ENCODE data around the gene HOXA10. TPM values are rescaled to one million over a fixed set of nuclear protein-coding genes. Genes with fewer than 3 reads are reported as not detected.

The HOXA10 gene
- total RNA-seq, 3 donors from 2014 or later = 2.3 to 21.1 (median 5.2) TPM

DNA sequence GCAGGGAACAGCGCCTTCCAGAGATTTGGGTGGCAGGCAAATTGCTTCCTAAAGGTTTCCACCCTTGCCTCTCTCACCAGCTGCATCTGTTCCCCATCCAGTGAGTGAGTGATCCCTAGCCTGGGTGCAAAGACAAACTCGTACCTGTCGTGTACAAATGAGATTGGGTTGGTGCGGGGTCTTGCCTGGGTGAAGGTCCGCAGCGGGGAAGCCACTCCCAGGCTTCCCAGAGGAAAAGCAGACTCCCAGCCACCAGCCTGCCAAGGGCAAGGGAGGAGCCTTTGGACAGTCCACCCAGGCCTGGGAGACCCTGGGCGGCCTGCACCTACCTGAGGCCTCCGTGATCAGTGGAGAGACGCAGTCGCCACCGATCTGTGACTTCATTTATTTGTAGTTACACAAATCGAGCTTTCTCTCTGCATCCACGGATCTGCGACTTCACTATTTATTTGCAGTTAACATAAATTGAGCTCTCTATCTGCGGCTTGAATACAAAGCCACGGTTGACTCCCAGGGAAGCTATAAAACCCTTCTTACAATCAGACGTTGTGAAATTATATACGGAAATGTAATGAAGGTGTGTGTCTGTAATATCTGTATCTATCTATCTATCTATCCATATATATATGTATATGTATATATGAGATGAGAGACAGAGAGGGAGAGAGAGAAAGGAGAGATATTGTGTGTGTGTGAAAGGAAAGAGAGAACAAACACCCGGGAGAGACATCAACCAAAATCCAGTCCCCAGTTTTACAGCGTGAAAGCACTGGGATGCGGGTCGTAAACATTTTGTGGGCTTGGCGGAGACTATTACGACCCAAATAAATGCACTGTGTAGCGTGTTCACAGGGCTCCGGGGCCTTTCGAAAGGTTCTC, 14.6 kb downstream of the HOXA10 start:
- peak overlapping the region; percentile 91 to 96 for H3K27ac ChIP-seq
- intact Hi-C loops (cut with DNase I; ENCODE audit: low total_unique reads) = loop anchor here (5.0 to 10.0 kb wide), 2 partner anchors 792 to 955 kb away; partner anchors contain the start of genes CBX3 and HNRNPA2B1
- peak in 1 of 2 donors; percentile 45 for DNase-seq (ENCODE audit: low spot score in 2 of 2)
- no peaks in the 10 kb centered on the region for H3K36me3 ChIP-seq
- H3K4me3 ChIP-seq = peak overlapping the region in 2 of 3 donors; percentile 65 to 85
- no peaks in the 10 kb centered on the region for H3K9me3 ChIP-seq
- H3K27me3 ChIP-seq = peaks cover 3 to 26% of the 10 kb centered on the region in 2 donors
- TF ChIP-seq POLR2A (IDR thresholded peaks at IDR 0.05) (no peak), POLR2AphosphoS5 (IDR thresholded peaks at IDR 0.05) (no peak)
- TF ChIP-seq, protein P1, sequence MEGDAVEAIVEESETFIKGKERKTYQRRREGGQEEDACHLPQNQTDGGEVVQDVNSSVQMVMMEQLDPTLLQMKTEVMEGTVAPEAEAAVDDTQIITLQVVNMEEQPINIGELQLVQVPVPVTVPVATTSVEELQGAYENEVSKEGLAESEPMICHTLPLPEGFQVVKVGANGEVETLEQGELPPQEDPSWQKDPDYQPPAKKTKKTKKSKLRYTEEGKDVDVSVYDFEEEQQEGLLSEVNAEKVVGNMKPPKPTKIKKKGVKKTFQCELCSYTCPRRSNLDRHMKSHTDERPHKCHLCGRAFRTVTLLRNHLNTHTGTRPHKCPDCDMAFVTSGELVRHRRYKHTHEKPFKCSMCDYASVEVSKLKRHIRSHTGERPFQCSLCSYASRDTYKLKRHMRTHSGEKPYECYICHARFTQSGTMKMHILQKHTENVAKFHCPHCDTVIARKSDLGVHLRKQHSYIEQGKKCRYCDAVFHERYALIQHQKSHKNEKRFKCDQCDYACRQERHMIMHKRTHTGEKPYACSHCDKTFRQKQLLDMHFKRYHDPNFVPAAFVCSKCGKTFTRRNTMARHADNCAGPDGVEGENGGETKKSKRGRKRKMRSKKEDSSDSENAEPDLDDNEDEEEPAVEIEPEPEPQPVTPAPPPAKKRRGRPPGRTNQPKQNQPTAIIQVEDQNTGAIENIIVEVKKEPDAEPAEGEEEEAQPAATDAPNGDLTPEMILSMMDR (IDR thresholded peaks at IDR 0.05) = no peak
- peaks cover 3 to 5% of the 10 kb centered on the region in 2 donors for H3K4me1 ChIP-seq

DNA sequence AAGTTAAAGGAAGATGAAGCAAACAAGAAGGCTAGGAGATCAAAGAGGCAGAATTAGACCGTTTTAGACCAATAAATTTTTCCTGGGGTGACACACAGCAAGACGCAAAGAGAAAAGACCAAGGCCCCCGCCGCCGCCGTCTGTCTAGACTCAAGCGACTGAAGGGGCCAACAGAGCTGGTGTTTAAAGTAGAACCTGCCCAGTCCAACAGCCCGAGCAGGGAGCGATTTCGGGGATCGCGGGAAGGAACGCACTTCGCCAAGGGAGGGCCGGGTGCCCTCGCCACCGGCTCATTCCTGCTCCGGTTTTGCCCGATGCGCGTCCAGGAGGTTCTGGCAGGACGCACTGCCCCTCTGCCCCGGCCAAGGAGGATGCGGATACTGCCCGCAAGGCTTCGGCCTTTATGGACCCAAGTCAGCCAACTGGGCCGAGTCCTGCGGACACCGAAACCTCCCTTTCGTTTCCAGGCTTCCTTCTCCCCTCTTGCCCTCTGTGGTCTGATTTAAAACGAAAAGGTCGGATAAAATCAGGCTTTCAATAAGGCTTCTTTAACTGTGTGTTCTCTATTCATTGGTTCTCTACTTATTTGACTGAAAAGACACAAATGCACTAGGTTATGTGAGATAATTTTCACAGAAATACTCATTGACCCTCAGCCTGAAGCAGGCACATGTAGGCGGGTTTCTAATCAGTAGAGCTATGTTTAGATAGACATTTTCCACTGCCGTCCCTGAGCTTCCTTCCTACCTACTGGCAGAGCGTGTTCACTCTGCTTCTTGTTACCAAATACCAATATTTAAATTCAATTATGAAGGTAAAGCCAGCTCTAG, 15.5 kb downstream of the HOXA10 start:
- no peak for TF ChIP-seq POLR2A (IDR thresholded peaks at IDR 0.05)
- TF ChIP-seq POLR2AphosphoS5 (IDR thresholded peaks at IDR 0.05) = no peak
- TF ChIP-seq, protein P1 (IDR thresholded peaks at IDR 0.05) = no peak
- peaks cover 3 to 29% of the 10 kb centered on the region in 2 donors for H3K27me3 ChIP-seq
- peak in 1 of 2 donors; percentile 52 for DNase-seq (ENCODE audit: low spot score in 2 of 2)
- H3K36me3 ChIP-seq = no peaks in the 10 kb centered on the region
- intact Hi-C loops (cut with DNase I; ENCODE audit: low total_unique reads) = loop anchor here (10.0 kb wide), 1 partner anchor 954 kb away; the partner anchor contains the start of genes CBX3 and HNRNPA2B1
- peak overlapping the region in 2 of 3 donors; percentile 65 to 93 for H3K4me3 ChIP-seq
- peaks cover 3 to 5% of the 10 kb centered on the region in 2 donors for H3K4me1 ChIP-seq
- peak overlapping the region; percentile 91 to 96 for H3K27ac ChIP-seq
- H3K9me3 ChIP-seq = no peaks in the 10 kb centered on the region

DNA sequence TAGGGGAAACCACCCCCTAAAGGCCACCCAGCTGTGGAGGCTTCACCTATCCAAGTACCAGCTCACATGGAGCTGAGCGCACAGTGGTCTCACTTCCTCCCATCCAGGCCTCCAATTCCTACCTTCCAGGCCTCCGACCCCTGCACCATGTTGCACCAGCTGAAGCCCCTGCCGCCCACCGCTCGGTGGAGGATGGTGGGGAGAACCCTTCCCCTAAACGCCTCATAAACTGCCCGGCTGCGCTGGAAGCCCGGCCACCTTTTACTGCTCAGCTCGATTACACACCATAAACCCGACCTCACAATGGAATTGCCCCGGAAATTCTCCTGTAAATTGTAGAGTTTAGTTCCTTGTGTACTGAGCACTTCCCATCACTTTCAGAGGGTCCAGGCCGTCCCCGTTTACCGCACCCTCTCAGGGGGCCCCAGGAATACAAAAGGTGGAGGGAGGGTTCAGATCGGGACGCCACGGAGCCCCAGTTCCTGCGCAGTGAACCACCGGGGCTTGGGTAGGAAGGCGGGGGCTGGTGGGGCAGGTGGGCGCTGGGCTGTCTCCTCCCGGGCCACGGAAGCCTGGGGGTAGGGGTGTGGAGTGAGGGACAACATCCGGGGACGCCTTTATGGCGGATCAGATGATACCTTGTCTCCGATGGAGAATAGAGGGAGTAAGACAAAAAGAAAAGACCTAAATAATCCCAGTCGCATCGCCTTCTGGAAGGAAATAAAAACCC, 16.3 kb downstream of the HOXA10 start:
- no peaks in the 10 kb centered on the region for H3K36me3 ChIP-seq
- peaks cover 5 to 37% of the 10 kb centered on the region in 2 donors for H3K27me3 ChIP-seq
- TF ChIP-seq, protein P1 (IDR thresholded peaks at IDR 0.05) = no peak
- TF ChIP-seq POLR2AphosphoS5 (IDR thresholded peaks at IDR 0.05) = no peak
- no peak for TF ChIP-seq POLR2A (IDR thresholded peaks at IDR 0.05)
- peaks cover 4 to 5% of the 10 kb centered on the region in 2 donors for H3K4me1 ChIP-seq
- peak in 1 of 2 donors; percentile 41 for DNase-seq (ENCODE audit: low spot score in 2 of 2)
- H3K9me3 ChIP-seq = no peaks in the 10 kb centered on the region
- H3K4me3 ChIP-seq = peak overlapping the region in 2 of 3 donors; percentile 65 to 93
- H3K27ac ChIP-seq = peak overlapping the region; percentile 91 to 96
- intact Hi-C loops (cut with DNase I; ENCODE audit: low total_unique reads) = loop anchor here (10.0 kb wide), 1 partner anchor 953 kb away; the partner anchor contains the start of genes CBX3 and HNRNPA2B1

DNA sequence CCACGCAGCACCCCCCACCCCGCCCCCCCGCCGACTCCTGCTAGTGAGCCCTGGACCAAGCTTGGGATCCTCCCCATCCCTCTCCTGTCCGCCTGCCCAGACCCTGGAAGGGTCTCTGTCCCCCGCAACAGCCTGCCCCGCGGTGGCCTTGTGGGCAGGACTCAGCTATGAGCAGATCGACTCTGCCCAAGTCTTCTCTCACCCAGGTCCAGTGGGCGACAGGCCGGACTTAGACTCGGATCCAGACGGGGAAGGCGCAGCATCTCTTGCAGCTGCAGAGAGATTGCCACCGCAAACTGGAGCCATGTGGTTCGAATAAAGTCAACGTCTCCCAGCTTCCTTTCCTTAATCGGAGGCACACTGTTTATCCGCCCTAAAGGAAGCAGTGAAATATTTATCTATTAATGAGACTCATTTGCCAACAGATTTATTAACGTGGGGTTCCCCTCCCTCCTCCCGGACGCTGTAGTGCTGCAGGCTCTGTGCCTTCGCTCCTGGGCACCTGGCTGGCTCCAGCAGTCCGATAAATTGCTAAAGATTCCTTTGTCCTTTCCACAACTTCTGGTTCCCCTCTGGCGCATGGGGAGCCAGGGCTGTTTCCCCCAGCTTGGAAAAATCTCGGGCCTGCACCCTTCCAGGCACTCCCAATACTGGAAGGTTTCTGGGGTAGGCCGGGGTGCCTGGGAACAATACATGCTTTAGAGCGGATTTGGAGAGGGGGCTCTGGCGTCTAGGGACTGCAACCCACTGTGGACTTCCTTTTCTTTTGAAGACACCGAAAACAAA, 17.0 kb downstream of the HOXA10 start:
- H3K27ac ChIP-seq = peak overlapping the region; percentile 91 to 96
- no peak for TF ChIP-seq POLR2AphosphoS5 (IDR thresholded peaks at IDR 0.05)
- TF ChIP-seq, protein P1 (IDR thresholded peaks at IDR 0.05) = no peak
- no peak for TF ChIP-seq POLR2A (IDR thresholded peaks at IDR 0.05)
- peaks cover 7 to 44% of the 10 kb centered on the region in 2 donors for H3K27me3 ChIP-seq
- H3K4me1 ChIP-seq = peaks cover 5 to 9% of the 10 kb centered on the region in 2 donors
- peak overlapping the region; percentile 65 to 93 (median 67) for H3K4me3 ChIP-seq
- peak in 1 of 2 donors; percentile 50 for DNase-seq (ENCODE audit: low spot score in 2 of 2)
- intact Hi-C loops (cut with DNase I; ENCODE audit: low total_unique reads) = loop anchor here (10.0 kb wide), 1 partner anchor 952 kb away; the partner anchor contains the start of genes CBX3 and HNRNPA2B1
- H3K9me3 ChIP-seq = no peaks in the 10 kb centered on the region
- H3K36me3 ChIP-seq = no peaks in the 10 kb centered on the region

Data from breast epithelium (tissue), 4 donors.